Upper lobe of left lung (tissue), 4 donors: Measurements from ENCODE around the gene PACSIN3.
"Not testable (repeated sequence)": the region's sequence is repeated elsewhere in the genome, so short reads cannot be mapped to it uniquely, and the experiment has no call there.

ENCODE experiments used
- CTCF ChIP-seq, 6 experiments: fragments of 450-650 bp in 4 of 6; fragments of 200-600 bp in 2 of 6; sonication (generic) in 2 of 6; IDR thresholded peaks; one replicate each; pipeline ENCODE4 v1.5.1; 2016 to 2019; ENCODE audit warnings: antibody characterized with exemption in 6 of 6
- EP300 ChIP-seq, 4 donors: sonication (generic); formaldehyde crosslinking; IDR thresholded peaks; one replicate each; pipeline ENCODE4 v1.5.1; 2017; ENCODE audit warnings: antibody characterized with exemption in 4 of 4, control low read depth in 2 of 4
- POLR2A ChIP-seq, 4 donors: fragments of 450-650 bp; IDR thresholded peaks; one replicate each; pipeline ENCODE4 v1.5.1; 2016 to 2017; ENCODE audit warnings: antibody characterized with exemption in 4 of 4, mild to moderate bottlenecking in 2 of 4
- POLR2AphosphoS5 ChIP-seq, 2 donors: sonication (generic); formaldehyde crosslinking; IDR thresholded peaks; one replicate each; pipeline ENCODE4 v1.5.1; 2017; ENCODE audit warnings: antibody characterized with exemption in 2 of 2

- TF ChIP-seq CTCF, POLR2A, POLR2AphosphoS5, EP300 (IDR thresholded peaks at IDR 0.05): not testable (repeated sequence)
These were observed 20.3 kb upstream of the PACSIN3 start for GRCh38 chr11:47206577-47206976.
